KMS-11 (cell line): ENCODE results near the gene SPRED2.

Experiments used
- H2AFZ ChIP-seq: fragments of 200-600 bp; sonication (generic); 2 replicates; pipeline ENCODE4 v1.6.1; 2016; ENCODE audit warnings: antibody characterized with exemption, mixed run types, low read depth
- H3K27ac ChIP-seq: fragments of 200-600 bp; sonication (generic); 2 replicates; pipeline ENCODE4 v1.6.1; 2016; ENCODE audit warnings: mild to moderate bottlenecking, mixed run types
- H3K27me3 ChIP-seq: fragments of 200-600 bp; sonication (generic); 2 replicates; pipeline ENCODE4 v1.6.1; 2017; ENCODE audit warnings: mild to moderate bottlenecking, low read depth, mixed run types, moderate library complexity; ENCODE audit not compliant: insufficient read depth
- H3K36me3 ChIP-seq: fragments of 200-600 bp; sonication (generic); 2 replicates; pipeline ENCODE4 v1.6.1; 2017; ENCODE audit warnings: mild to moderate bottlenecking, mixed run types; ENCODE audit not compliant: insufficient read depth
- H3K4me1 ChIP-seq: fragments of 200-600 bp; sonication (generic); 2 replicates; pipeline ENCODE4 v1.6.1; 2016; ENCODE audit warnings: mild to moderate bottlenecking, low read depth, mixed run types; ENCODE audit not compliant: poor library complexity, severe bottlenecking
- H3K4me2 ChIP-seq: fragments of 200-600 bp; sonication (generic); 2 replicates; pipeline ENCODE4 v1.7.0; 2016; ENCODE audit warnings: mild to moderate bottlenecking, mixed run types
- H3K4me3 ChIP-seq: fragments of 200-600 bp; sonication (generic); IDR thresholded peaks from 2 replicates; pipeline ENCODE4 v1.6.1; 2017; ENCODE audit warnings: low read depth, low read length, mixed read lengths; ENCODE audit not compliant: insufficient read depth
- H3K79me2 ChIP-seq: fragments of 200-600 bp; sonication (generic); 2 replicates; pipeline ENCODE4 v1.6.1; 2016; ENCODE audit warnings: low read depth, mixed run types; ENCODE audit not compliant: insufficient read depth
- H3K9ac ChIP-seq: fragments of 200-600 bp; sonication (generic); 2 replicates; pipeline ENCODE4 v1.6.1; 2016; ENCODE audit warnings: mild to moderate bottlenecking, mixed run types
- H4K20me1 ChIP-seq: fragments of 200-600 bp; sonication (generic); 2 replicates; pipeline ENCODE4 v1.6.1; 2016; ENCODE audit warnings: mild to moderate bottlenecking, mixed run types; ENCODE audit not compliant: insufficient read depth
- CTCF ChIP-seq: fragments of 200-600 bp; sonication (generic); conservative IDR thresholded peaks from 2 replicates; pipeline ENCODE4 v1.6.1; 2017; ENCODE audit warnings: low read depth, mild to moderate bottlenecking, antibody characterized with exemption, low read length, moderate library complexity, mixed read lengths

SPRED2 gene

GRCh38 chr2:65388596-65389390, 43.6 kb downstream of the SPRED2 start:
- Histone ChIP-seq H3K4me1 (peaks cover 100% of the 10 kb centered on the region), H3K36me3 (no peaks in the 10 kb centered on the region), H3K79me2 (peaks cover 78% of the 10 kb centered on the region), H2AFZ (0 out of 2 replicates have a peak overlapping the region, but pooled peaks have one; percentile 1), H3K27me3 (no peaks in the 10 kb centered on the region), H3K9ac (peak overlapping the region; percentile 87), H3K27ac (peak overlapping the region; percentile 97), H3K4me2 (peak overlapping the region; percentile 78), H4K20me1 (no peaks in the 10 kb centered on the region), H3K4me3 (peak overlapping the region; percentile 54)
- TF ChIP-seq CTCF: no peak

GRCh38 chr2:65388051-65388531, 44.3 kb downstream of the SPRED2 start:
- Histone ChIP-seq H4K20me1 (no peaks in the 10 kb centered on the region), H3K4me3 (peak overlapping the region; percentile 54), H2AFZ (0 out of 2 replicates have a peak overlapping the region, but pooled peaks have one; percentile 1), H3K4me2 (peak overlapping the region; percentile 78), H3K4me1 (peaks cover 100% of the 10 kb centered on the region), H3K27ac (peak overlapping the region; percentile 97), H3K27me3 (no peaks in the 10 kb centered on the region), H3K9ac (peak overlapping the region; percentile 87), H3K36me3 (no peaks in the 10 kb centered on the region), H3K79me2 (peaks cover 72% of the 10 kb centered on the region)
- TF ChIP-seq CTCF: no peak

GRCh38 chr2:65386989-65387388, 45.4 kb downstream of the SPRED2 start:
- Histone ChIP-seq H3K4me1 (peaks cover 98% of the 10 kb centered on the region), H3K27me3 (no peaks in the 10 kb centered on the region), H3K36me3 (no peaks in the 10 kb centered on the region), H3K79me2 (peaks cover 64% of the 10 kb centered on the region), H2AFZ (no peak overlapping the region), H3K27ac (peak overlapping the region; percentile 97), H4K20me1 (no peaks in the 10 kb centered on the region), H3K9ac (no peak overlapping the region), H3K4me3 (no peak overlapping the region), H3K4me2 (peak overlapping the region; percentile 78)
- no peak for TF ChIP-seq CTCF

GRCh38 chr2:65386344-65386743, 46.1 kb downstream of the SPRED2 start:
- no peak overlapping the region for H3K4me3 ChIP-seq
- H3K4me1 ChIP-seq: peaks cover 98% of the 10 kb centered on the region
- H3K4me2 ChIP-seq: no peak overlapping the region
- H3K9ac ChIP-seq: no peak overlapping the region
- H3K79me2 ChIP-seq: peaks cover 64% of the 10 kb centered on the region
- no peak overlapping the region for H2AFZ ChIP-seq
- no peaks in the 10 kb centered on the region for H3K27me3 ChIP-seq
- TF ChIP-seq CTCF: no peak
- H3K36me3 ChIP-seq: no peaks in the 10 kb centered on the region
- H4K20me1 ChIP-seq: no peaks in the 10 kb centered on the region
- no peak overlapping the region; the same call in 1 of the 2 replicates for H3K27ac ChIP-seq
